ENCODE results near the gene KCNC2.

DNA sequence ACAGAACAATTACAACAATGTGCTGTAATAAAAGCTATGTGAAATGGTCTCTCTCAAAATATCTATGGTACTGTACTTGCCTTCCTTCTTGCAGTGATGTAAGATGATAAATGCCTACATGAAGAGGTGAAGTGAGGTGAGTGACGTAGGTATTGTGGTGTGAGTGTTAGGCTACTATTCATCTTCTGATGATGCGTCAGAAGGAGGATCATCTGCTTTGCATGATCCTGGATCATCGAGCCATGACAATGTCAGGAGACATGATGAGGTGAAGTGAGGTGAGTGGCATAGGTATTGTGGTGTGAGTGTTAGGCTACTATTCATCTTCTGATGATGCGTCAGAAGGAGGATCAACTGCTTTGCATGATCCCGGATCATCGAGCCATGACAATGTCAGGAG, 105.8 kb downstream of the KCNC2 start:
- TF ChIP-seq GATA2 (IDR thresholded peaks at IDR 0.05; ENCODE audit: low read depth, low read length), result no peak
- no peak for TF ChIP-seq GATA3 (IDR thresholded peaks at IDR 0.05; ENCODE audit: low read depth, low read length)

Measured in SH-SY5Y (cell line).